Measurements from ENCODE around the gene CDH23. TPM values are rescaled to one million over a fixed set of nuclear protein-coding genes. Genes with fewer than 3 reads are reported as not detected.

Gene CDH23
- total and polyA plus RNA-seq, 9 of the 15 experiments (the other 6 are each of a cell fraction or from before 2014, with no cell fraction given), result 0.18 to 1.2 (median 0.47) TPM

- no peak overlapping the region for H3K4me2 ChIP-seq (ENCODE audit: insufficient read depth, low read length)
- peaks cover 3% of the 10 kb centered on the region; the same call in 1 of the 2 replicates for H3K9me3 ChIP-seq (replicated peaks; ENCODE audit: control insufficient read depth, insufficient read depth, low read depth, low read length)
- intact Hi-C loops (cut with micrococcal nuclease) (no loop called here), in situ Hi-C loops (cut with MboI) (no loop called here)
- ChIA-PET POLR2A (interaction anchor here (0.6 to 1.1 kb wide), 3 partner anchors 10 to 207 kb away, joined by 3 to 4 read pairs (median 3); no protein-coding TSS in a partner anchor), CTCF (ENCODE audit: low intra/inter-chr PET ratio) (no interaction called here)
- no peak for DNase-seq (ENCODE audit: extremely low read depth in 1 of 4, low spot score in 3 of 4)
- H3K9ac ChIP-seq (ENCODE audit: insufficient read depth in 1 of 2, low read depth in 2 of 2, low read length in 2 of 2), result no peak overlapping the region
- no peaks in the 10 kb centered on the region for H3K9me1 ChIP-seq (ENCODE audit: control insufficient read depth, insufficient read depth, low read length)
- no peaks in the 10 kb centered on the region for H3K79me2 ChIP-seq (ENCODE audit: control insufficient read depth, insufficient read depth, low read length)
- ATAC-seq, result no peak
- no peak overlapping the region for H3K27ac ChIP-seq (ENCODE audit: extremely low read depth, low read depth, low read length)
- H3K4me1 ChIP-seq (replicated peaks in 1 of 2; ENCODE audit: control insufficient read depth in 2 of 2, insufficient read depth in 2 of 2, low read length in 2 of 2), result peaks cover 9 to 44% of the 10 kb centered on the region in 2 experiments
- BruUV-seq (replicated peaks), result no TSS peak
- WGBS (ENCODE audit: insufficient coverage, low coverage, missing lambda C conversion rate), result 65% methylated on average over 5 of the region's 5 CpGs
- FAIRE-seq, result no peak
- H3K4me3 ChIP-seq, result no peak overlapping the region
- TF ChIP-seq HIVEP1 (CRISPR knock-in tag; IDR thresholded peaks at IDR 0.05) (no peak), JUND (IDR thresholded peaks at IDR 0.05; ENCODE audit: borderline replicate concordance, low read depth, low read length) (no peak), JUND (tag; IDR thresholded peaks at IDR 0.05; ENCODE audit: borderline replicate concordance, low read depth, low read length) (no peak), MYC (IDR thresholded peaks at IDR 0.05; ENCODE audit: low read depth, low read length) (no peak), MYC (CRISPR knock-in tag; IDR thresholded peaks at IDR 0.05; ENCODE audit: borderline replicate concordance, low read depth) (no peak), SREBF2 (CRISPR knock-in tag; IDR thresholded peaks at IDR 0.05) (no peak), SP2 (IDR thresholded peaks at IDR 0.05; ENCODE audit: extremely low read depth, low read depth, low read length, poor library complexity, severe bottlenecking) (no peak), SLC30A9 (CRISPR knock-in tag; IDR thresholded peaks at IDR 0.05) (no peak), ZBTB8A (IDR thresholded peaks at IDR 0.05; ENCODE audit: partially characterized antibody) (no peak), ZNF224 (CRISPR knock-in tag; IDR thresholded peaks at IDR 0.05) (no peak), ZNF511 (CRISPR knock-in tag; IDR thresholded peaks at IDR 0.05) (no peak), CBX8 (IDR thresholded peaks at IDR 0.05; ENCODE audit: borderline replicate concordance, extremely low read depth, low read depth, low read length, poor library complexity, severe bottlenecking) (no peak), GABPB2 (CRISPR knock-in tag; conservative IDR thresholded peaks at IDR 0.05) (no peak), GTF2A2 (tag; IDR thresholded peaks at IDR 0.05) (no peak)
- H4K20me1 ChIP-seq (replicated peaks; ENCODE audit: control insufficient read depth, insufficient read depth, low read length), result no peaks in the 10 kb centered on the region
- no peaks in the 10 kb centered on the region for H3K36me3 ChIP-seq (ENCODE audit: control insufficient read depth, insufficient read depth, low read length)
- no peaks in the 10 kb centered on the region for H3K27me3 ChIP-seq (ENCODE audit: control insufficient read depth in 2 of 2, insufficient read depth in 2 of 2, low read length in 2 of 2)
- H2AFZ ChIP-seq (ENCODE audit: low read depth, low read length), result no peak overlapping the region
These were observed 296.7 kb downstream of the CDH23 start for GRCh38 chr10:71693377-71693776.
